Measurements from ENCODE around the gene TMPRSS11A.

The TMPRSS11A gene

GRCh38 chr4:67912080-67912479 is 51.2 kb downstream of the TMPRSS11A start:
- DNase-seq (ENCODE audit: low read depth) = no peak

- DNase-seq (ENCODE audit: low read depth) = no peak
Observed at GRCh38 chr4:67911638-67912037, 51.7 kb downstream of the TMPRSS11A start.

- no peak for DNase-seq (ENCODE audit: low read depth)
Observed at GRCh38 chr4:67911141-67911540, 52.2 kb downstream of the TMPRSS11A start.

- no peak for DNase-seq (ENCODE audit: low read depth)
Observed at GRCh38 chr4:67910585-67910905, 52.7 kb downstream of the TMPRSS11A start.

GRCh38 chr4:67909905-67910584 is 53.2 kb downstream of the TMPRSS11A start:
- no peak for DNase-seq (ENCODE audit: low read depth)

- no peak for DNase-seq (ENCODE audit: low read depth)
Observed at GRCh38 chr4:67907650-67908049, 55.6 kb downstream of the TMPRSS11A start.

GRCh38 chr4:67899096-67899495 is 64.2 kb downstream of the TMPRSS11A start:
- DNase-seq (ENCODE audit: low read depth) = no peak

GRCh38 chr4:67897686-67898085 is 65.6 kb downstream of the TMPRSS11A start:
- no peak for DNase-seq (ENCODE audit: low read depth)

- no peak for DNase-seq (ENCODE audit: low read depth)
Observed at GRCh38 chr4:67896421-67897065, 66.8 kb downstream of the TMPRSS11A start.

- DNase-seq (ENCODE audit: low read depth) = no peak
Observed at GRCh38 chr4:67894659-67895058, 68.6 kb downstream of the TMPRSS11A start.

- DNase-seq (ENCODE audit: low read depth) = no peak
Observed at GRCh38 chr4:67892905-67893304, 70.4 kb downstream of the TMPRSS11A start.

- no peak for DNase-seq (ENCODE audit: low read depth)
Observed at GRCh38 chr4:67892253-67892652, 71.0 kb downstream of the TMPRSS11A start.

GRCh38 chr4:67891645-67892044 is 71.6 kb downstream of the TMPRSS11A start:
- DNase-seq (ENCODE audit: low read depth) = no peak

- no peak for DNase-seq (ENCODE audit: low read depth)
Observed at GRCh38 chr4:67886281-67886680, 77.0 kb downstream of the TMPRSS11A start.

GRCh38 chr4:67885762-67886161 is 77.5 kb downstream of the TMPRSS11A start:
- DNase-seq (ENCODE audit: low read depth) = no peak

GRCh38 chr4:67884701-67885100 is 78.6 kb downstream of the TMPRSS11A start:
- no peak for DNase-seq (ENCODE audit: low read depth)

- DNase-seq (ENCODE audit: low read depth) = no peak
Observed at GRCh38 chr4:67883902-67884301, 79.4 kb downstream of the TMPRSS11A start, which contains the start of gene TMPRSS11D. Gene TMPRSS11D (minus strand): TSS chr4:67884002. CDS start chr4:67883933, 69 bp downstream.

GRCh38 chr4:67883458-67883857 is 79.8 kb downstream of the TMPRSS11A start:
- DNase-seq (ENCODE audit: low read depth) = no peak

GRCh38 chr4:67880866-67881610 is 82.3 kb downstream of the TMPRSS11A start:
- no peak for DNase-seq (ENCODE audit: low read depth)

- no peak for DNase-seq (ENCODE audit: low read depth)
Observed at GRCh38 chr4:67879486-67879885, 83.8 kb downstream of the TMPRSS11A start.

GRCh38 chr4:67877086-67877485 is 86.2 kb downstream of the TMPRSS11A start:
- no peak for DNase-seq (ENCODE audit: low read depth)

- no peak for DNase-seq (ENCODE audit: low read depth)
Observed at GRCh38 chr4:67874986-67875385, 88.3 kb downstream of the TMPRSS11A start.

GRCh38 chr4:67873116-67873515 is 90.2 kb downstream of the TMPRSS11A start:
- DNase-seq (ENCODE audit: low read depth) = no peak

Measured in activated T-cell treated with anti-CD3 and anti-CD28 coated beads for 48 hours (primary cell).